Epithelial cell of proximal tubule (primary cell): ENCODE results near the gene CDH22. TPM values are rescaled to one million over a fixed set of nuclear protein-coding genes. Genes with fewer than 3 reads are reported as not detected.

ENCODE experiments used
- DNase-seq: peaks from one replicate; pipeline ENCODE4 v3.0.0-alpha.2; 2011; ENCODE audit warnings: low read depth
- H3K4me3 ChIP-seq: 2 replicates; pipeline ENCODE4 v1.5.1; 2011; ENCODE audit warnings: low read depth, mild to moderate bottlenecking, low read length
- CTCF ChIP-seq: conservative IDR thresholded peaks from 2 replicates; pipeline ENCODE4 v1.5.1; 2012; ENCODE audit warnings: low read depth, mild to moderate bottlenecking, low read length
- total RNA-seq: library from RNA; depleted of rRNA; stranded (reverse); fragments of >200 nt; gene quantifications from 2 replicates; pipeline ENCODE4 v1.2.3, GENCODE V29; 2015

Gene CDH22
- total RNA-seq, 1 donor from 2014 or later: not detected

- H3K4me3 ChIP-seq: no peak overlapping the region
- no peak for DNase-seq
- no peak for TF ChIP-seq CTCF
These were observed 163.8 kb downstream of the CDH22 start for GRCh38 chr20:46144432-46145025.

- no peak for TF ChIP-seq CTCF
- DNase-seq: no peak
- no peak overlapping the region for H3K4me3 ChIP-seq
These were observed 166.2 kb downstream of the CDH22 start for GRCh38 chr20:46142124-46142523.

- no peak for TF ChIP-seq CTCF
- no peak for DNase-seq
- no peak overlapping the region for H3K4me3 ChIP-seq
These were observed 168.3 kb downstream of the CDH22 start for GRCh38 chr20:46139908-46140482.

- H3K4me3 ChIP-seq: no peak overlapping the region
- no peak for DNase-seq
- no peak for TF ChIP-seq CTCF
These were observed 168.9 kb downstream of the CDH22 start for GRCh38 chr20:46139266-46139889.

GRCh38 chr20:46137816-46138215 lies 170.5 kb downstream of the CDH22 start:
- H3K4me3 ChIP-seq: no peak overlapping the region
- DNase-seq: no peak
- no peak for TF ChIP-seq CTCF

GRCh38 chr20:46135856-46136633 lies 172.3 kb downstream of the CDH22 start:
- no peak for DNase-seq
- no peak for TF ChIP-seq CTCF

More at GRCh38 chr20:46135856-46136633, 172.3 kb downstream of the CDH22 start:
- H3K4me3 ChIP-seq: no peak overlapping the region
